Hematopoietic multipotent progenitor cell treated with erythropoietin and hydrocortisone succinate and interleukin-3 and kit ligand, for 17 days (in vitro differentiated cells): ENCODE data around the gene HSD17B10.
A peak's percentile ranks its signal among the peaks of the same experiment; 100 is the strongest.
"Not testable (repeated sequence)": the region's sequence is repeated elsewhere in the genome, so short reads cannot be mapped to it uniquely, and the experiment has no call there.

ENCODE experiments used
- DNase-seq: peaks from one replicate; pipeline ENCODE4 v3.0.0-alpha.2; 2015; ENCODE audit warnings: low spot score

Gene HSD17B10

DNA sequence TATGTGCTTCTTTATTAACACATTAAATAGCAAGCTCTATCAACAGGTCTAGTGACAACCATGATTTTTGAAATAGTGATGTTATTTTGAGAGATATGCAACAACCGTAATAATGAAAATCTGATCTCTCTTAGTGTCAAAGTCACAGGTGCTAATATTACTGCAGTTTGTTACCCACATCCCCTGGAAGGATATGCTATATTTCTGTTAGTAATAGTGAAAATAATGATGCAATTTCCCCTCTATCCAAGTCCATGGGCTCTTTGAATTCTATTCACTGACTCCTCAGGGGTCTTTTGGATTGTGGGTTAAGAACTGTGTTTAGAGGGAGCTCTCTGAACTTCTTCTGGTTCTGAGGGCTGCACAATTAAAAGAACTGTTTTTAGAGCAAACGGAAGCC, 3.0 kb upstream of the HSD17B10 start:
- no peak for DNase-seq

DNA sequence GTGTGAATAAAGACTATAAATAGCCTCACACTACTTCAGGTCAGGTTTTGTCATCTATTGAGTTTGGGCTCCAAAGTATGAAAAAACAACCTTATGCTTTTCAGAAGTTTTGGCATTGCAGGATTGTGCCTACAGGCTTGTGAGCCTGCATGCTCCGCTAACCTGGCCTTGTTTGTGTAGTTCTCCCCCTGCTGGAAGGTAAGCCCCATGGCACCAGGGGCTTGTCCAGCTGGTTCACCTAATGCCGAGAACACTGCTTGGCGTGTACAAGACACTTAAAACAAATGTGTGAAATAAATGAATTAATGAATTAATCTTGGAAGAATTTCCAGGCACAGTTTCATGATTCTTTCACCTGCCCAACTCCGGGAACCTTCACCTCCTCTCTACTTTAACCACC, 1.8 kb upstream of the HSD17B10 start:
- peak; percentile 70 for DNase-seq

DNA sequence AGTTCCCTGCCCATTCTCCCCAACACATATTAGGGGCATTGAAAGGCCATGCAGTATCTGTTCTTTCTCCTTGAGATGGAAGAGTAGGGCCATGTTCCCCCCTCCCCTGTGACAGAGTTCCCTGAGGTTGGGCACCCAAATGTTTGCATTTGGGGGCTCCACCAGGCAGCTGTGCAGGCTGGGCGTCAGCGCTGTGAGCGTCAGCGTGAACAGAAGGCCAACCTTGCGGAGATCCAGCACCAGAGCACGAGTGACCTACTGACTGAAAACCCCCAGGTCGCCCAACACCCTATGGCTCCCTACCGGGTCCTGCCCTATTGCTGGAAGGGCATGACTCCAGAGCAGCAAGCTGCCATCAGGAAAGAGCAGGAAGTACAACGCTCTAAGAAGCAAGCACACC, 3.9 kb downstream of the HSD17B10 start:
- DNase-seq: no peak

DNA sequence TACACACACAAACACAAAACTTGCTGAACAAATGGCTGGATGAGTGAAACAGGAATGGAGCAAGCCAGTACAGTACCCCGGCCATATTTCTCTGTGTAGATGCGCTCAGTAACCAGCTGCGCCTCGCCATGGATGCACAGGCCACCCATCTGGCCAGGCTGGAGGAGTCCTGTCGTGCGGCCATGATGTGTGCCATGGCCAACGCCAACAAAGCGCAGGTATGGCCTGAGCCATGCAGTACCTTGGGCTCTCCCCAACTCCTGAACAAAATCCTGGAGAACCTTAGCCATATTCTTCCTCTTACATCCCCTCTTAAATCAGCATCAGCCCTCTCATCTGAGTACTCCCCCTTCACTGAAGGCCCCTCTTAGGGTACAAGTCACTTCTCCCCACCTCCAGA, 4.4 kb downstream of the HSD17B10 start:
- no peak for DNase-seq

DNA sequence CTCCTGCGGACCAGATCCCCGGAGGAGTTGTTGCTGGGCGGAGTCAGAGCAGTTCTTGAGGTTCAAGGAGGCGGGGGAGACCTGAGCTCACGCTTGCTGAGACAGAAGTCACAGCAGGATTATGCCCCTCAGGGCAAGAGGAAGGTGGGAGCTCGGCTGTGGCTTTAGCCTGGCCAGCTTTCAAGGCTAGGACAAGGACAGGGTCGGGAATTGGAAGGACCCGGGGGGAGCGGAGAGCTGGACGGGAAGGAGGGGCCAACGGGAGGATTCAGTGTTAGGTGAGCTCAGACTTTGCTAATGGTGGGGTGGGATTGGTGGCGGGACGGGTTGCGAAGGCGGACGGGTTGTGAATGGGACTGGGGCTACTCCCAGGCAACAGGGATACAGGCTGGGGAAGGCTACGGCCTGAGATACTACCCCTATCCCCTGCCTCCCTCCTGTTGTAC, 11.3 kb downstream of the HSD17B10 start, which contains the start of gene RIBC1:
RIBC1 (plus strand) TSS at position 13 of the 446 bp plus-strand sequence. CDS start 3,404 bp downstream, outside the sequence.
- DNase-seq: no peak

DNA sequence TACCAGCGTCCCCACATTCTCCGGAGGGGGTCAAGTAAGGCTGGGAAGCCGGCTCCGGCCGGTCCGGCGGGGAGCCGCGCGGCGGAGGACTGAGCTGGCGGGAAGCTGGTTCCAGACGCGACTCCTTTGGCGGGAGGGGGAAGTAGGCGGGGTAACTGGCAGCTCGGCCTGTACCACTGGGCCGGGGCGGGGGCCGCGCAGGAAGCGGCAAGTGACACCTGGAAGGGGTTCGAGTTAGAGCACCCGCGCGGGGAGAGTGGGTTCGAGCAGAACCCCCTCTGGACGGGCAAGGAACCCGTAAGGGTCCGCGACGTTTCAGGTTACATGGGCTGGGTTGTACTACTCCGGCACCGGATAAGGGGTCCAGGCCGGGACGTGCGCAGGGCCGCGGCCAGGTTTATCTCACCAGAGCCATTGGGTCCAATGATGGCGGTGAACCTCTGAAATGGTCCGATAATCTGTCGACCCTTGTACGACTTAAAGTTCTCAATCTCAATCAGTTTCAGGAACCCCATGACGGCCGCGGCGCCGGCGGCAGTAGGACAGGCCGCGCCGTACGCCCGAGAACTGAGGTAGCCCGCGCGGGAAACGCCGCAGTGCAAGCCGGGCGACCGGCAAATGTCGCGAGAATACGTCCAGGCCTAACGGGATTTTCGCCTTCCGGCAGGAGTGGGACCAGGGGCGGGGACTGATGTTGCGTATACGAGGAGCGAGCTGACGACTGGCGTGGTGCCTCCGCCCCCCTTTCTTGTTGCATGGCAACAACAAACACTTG, 11.9 kb downstream of the HSD17B10 start, which contains the start of gene SMC1A:
SMC1A (minus strand) TSS at position 569 of the 775 bp plus-strand sequence; CDS start at position 515, 54 bp downstream.
- peak; percentile 95 for DNase-seq

DNA sequence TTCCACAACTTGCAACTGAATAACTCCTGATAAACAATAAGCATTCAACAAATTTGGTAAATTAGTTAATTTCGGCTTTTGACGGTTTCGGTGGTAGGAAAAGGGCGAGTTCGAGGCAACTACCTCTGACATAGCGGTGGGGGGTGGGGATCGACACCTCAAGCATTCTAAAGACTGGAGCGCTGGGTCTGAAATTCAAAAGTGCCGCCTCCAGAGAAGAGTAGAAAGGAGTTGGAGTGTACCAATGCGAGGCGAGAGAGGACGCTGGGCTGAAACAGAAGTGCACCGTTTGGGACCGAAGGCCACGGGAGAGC, 12.4 kb downstream of the HSD17B10 start:
- DNase-seq: no peak

DNA sequence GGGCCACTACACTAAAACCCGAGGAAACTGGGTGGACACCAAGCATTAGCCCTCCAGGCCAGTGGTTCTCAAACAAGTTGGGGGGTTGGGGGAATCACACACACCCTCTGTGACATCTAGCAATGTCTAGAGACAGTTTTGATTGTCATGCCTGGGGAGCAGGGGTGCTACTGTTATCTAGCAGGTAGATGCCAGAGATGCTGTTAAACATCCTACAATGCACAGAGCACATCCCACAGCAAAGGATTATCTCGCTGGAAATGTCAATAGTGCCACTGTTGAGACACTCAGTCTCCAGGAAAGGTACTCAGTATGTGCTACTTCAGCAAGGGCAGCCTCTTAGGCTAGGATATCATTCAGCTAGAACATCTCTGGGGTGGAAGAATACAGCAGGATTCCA, 13.0 kb downstream of the HSD17B10 start:
- no peak for DNase-seq

DNA sequence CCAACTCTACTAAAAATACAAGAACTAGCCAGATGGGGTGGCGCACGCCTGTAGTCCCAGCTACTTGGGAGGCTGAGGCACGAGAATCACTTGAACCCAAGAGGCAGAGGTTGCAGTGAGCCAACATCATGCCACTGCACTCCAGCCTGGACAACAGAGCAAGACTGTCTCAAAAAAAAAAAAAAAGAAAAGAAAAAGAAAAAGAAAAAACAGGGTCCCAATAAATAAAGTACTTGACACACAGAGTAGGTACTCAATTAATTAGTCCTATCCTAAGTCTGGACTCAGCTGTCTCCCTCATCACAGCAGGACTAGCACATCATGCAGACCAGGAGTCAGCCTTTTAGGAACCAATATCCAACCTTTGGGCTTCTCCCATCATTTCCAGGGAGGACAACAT, 13.8 kb downstream of the HSD17B10 start:
- not testable (repeated sequence) for DNase-seq

DNA sequence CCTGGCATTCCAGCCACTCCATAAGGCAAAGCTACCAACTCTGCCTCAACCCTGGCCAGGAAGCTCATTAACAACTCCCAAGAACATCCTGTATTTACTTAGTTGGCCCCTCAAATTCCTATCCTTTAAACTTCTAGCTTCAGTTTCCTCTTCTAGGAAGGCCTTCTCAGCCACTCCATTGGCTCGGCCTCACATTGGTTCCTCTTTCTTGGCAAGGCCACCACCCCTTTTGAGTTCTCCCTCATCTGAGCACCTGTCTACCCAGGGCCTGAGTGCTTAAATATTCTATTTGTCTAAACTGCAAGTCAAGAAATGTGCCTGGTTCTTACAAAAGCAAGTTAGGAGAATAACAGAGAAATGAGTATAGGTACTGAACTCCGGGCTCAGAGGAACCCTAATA, 21.7 kb downstream of the HSD17B10 start:
- DNase-seq: no peak

DNA sequence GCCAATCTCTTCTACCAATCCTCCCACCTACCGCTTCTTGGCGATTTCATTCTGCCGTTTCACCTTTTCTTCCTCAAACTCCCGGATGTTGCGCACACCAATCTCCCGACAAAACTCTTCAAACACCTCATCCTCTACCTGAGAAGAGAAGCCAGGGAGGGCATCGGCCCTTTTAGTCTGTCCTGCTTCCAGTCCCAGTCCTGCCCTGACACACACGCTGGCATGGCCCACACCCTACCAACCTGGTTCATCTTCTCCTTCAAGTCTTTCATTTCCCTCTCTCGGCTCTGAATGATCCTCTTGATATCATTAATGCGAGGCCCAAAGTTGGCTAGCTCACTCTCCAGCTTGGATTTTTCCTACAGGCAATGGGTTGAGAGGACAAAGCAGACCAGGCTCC, 30.6 kb downstream of the HSD17B10 start:
- DNase-seq: no peak

DNA sequence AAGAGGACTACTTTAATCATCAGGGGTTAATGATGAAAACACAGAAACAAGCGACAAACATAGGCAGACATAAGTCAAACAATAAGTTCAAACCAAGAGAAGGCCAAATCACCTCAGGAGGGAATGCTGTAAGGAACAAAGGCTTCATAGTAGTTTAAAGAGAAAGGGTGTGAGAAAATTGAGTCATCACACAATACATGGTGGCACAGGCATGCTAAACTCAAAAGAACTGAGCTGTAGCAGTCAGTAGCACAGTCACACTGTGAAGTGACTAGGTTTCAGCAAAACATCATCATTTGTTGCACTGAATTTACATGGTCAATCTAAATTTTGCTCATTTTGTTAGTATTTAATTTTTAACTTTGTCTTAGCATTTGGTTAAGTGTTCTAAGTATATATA, 36.0 kb downstream of the HSD17B10 start:
- no peak for DNase-seq

DNA sequence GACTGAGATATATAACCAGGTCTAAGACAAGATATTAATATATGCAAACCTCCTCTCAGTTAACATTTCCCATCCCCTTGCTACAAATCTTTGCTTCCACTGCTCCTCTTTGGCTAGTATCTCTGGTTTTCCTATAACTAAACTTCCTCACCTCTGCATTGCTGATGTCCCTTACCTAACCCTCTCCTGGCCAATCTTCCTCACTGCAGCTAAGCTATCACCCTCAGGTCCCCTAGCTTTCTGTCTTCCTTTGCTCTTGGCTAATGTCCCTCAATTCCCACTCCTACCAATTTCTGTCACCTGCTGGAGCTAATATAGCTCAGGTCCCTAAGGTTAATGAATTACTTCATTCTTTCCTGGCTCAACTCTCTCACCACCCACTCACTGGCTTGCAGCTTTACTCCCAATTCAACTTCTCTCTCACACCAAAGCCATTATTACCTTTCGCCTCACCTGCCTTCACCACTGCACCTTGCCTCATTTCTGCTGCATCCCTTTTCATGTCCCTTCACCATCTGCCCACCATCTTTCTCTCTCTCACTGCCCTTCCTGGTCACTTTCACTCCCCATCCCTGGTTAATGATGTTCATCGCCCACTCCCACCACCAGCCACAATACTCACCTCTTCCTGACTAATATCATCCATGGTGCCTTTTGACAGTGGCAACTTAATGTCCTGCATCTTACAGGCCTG, 38.4 kb downstream of the HSD17B10 start:
- DNase-seq: no peak

DNA sequence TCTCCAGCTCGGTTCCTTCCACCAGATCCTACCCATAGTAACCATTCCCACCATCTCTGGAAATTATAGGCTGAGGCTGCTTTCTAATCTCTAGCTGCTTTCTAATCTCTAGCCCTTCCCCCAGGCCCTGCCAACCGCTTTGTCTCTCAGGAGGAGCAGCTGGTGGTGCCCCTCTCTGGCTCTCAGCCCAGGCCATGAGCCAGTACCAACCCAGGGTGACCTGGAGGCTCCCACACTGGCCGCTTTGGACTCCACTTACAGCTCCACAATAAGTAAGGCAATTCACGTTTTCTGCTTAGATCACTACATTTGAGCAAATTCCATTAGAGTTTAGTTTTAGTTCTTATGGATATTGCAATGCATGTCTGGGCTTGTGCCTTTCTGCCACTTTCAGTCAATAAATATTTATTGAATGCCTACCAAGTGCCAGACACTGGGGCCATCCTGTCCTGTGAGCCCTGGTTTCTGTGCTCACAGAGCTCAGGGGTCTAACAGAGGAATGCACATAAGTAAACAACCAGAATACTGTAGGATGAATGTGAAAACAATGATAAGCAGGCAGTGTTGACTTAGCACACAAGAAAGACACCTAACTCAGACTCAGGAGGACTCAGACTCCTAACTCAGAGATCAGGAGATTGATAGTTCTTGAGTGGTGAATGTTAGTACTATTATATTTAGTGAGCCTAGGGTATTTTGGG, 50.6 kb downstream of the HSD17B10 start:
- no peak for DNase-seq
